Stimulated activated CD8-positive, alpha-beta memory T cell treated with anti-CD3 and anti-CD28 coated beads, Interleukin-7, amount 100 ng/mL, for 24 hours (primary cell): ENCODE data around the gene UBFD1.
"Not testable (repeated sequence)": the region's sequence is repeated elsewhere in the genome, so short reads cannot be mapped to it uniquely, and the experiment has no call there.

ENCODE experiments used
- DNase-seq: peaks from one replicate; pipeline ENCODE4 v3.0.0-alpha.2; 2020; ENCODE audit warnings: low read depth

UBFD1 gene

DNA sequence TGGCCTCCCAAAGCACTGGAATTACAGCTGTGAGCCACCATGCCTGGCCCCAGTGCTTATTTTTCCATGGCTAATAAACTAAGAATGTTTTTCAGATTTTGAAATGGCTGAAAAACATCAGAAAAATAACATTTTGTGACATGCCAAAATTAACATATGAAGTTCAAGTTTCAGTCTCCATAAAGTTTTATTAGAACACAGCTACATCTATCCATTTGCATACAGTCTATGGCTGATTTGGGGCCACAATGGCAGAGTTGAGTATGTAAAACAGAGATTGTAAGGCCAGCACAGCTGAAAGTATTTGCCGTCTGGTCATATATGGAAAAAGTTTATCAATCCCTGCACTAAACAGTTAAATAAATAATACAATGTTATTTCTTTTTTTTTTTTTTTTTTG lies 52.4 kb downstream of the UBFD1 start:
- DNase-seq = no peak

- not testable (repeated sequence) for DNase-seq
Measured at GRCh38 chr16:23610905-23611304, 53.4 kb downstream of the UBFD1 start.

GRCh38 chr16:23611936-23612335 lies 54.4 kb downstream of the UBFD1 start:
- DNase-seq = no peak

DNA sequence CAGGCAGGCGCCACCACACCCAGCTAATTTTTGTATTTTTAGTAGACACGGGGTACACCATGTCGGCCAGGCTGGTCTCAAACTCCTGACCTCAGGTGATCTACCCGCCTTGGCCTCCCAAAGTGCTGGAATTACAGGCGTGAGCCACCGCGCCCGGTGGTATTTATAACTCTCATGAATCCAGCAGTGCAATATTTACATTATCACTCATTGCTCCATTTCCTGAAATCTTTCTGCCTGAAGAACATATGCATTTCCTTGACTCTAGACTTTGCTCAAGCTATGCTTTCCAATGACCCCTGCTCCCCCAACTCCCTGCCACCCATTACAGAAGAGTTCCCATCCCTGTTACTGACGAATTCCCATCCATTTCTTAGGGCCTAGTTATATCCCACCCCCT lies 58.3 kb downstream of the UBFD1 start:
- DNase-seq = no peak
